ENCODE measurements around the gene KCNA10.

The KCNA10 gene

DNA sequence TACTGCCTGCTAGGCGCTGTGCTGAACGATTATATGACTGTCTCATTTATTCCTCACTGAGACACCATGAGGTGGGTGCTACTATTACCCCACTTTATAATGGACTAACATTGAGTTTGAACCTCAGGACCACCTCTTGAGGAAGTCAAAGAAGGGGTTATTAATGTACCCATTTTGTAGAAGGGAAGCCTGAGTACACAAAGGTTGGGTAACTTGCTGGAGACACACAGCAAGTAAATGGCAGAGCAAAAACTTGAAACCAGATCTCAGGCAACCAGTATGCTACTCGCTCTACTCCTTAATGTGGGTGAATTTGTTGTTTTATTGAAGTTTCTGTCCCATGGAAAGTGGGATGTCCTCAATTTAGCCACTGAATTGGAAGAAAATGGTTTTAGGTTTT lies 30.1 kb downstream of the KCNA10 start:
- no peak overlapping the region for H3K9ac ChIP-seq (ENCODE audit: low read length)

DNA sequence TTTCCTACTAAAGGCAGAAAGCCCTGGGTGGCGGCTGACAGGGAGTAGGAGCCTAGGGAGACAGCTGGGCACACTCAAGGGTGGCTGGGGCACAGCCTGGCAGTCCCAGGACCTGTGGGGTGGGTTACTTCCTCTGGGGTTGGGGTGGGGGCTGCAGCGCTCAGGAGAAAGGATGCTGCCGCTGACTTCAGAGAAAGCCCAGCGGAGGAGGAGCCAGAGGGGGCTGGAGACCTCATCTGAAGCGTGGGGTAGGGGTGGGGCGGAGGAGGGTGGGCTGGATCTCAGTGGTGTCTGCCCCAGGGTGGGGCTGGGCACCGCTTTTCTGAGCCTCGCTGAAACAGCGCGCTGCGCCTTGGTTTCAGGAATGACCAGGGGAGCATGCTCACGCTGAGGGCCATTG lies 30.8 kb downstream of the KCNA10 start:
- Histone ChIP-seq H3K14ac (ENCODE audit: low read length) (no peak overlapping the region), H3K4me3 (ENCODE audit: low read depth, low read length) (no peak overlapping the region)

More for the DNA sequence above, 30.1 kb downstream of the KCNA10 start:
- Histone ChIP-seq H2BK120ac (ENCODE audit: insufficient read depth, low read length, poor library complexity) (no peak overlapping the region), H3K9me3 (ENCODE audit: insufficient read depth, low read depth, low read length) (no peaks in the 10 kb centered on the region), H3K36me3 (ENCODE audit: control insufficient read depth in 1 of 2, insufficient read depth in 2 of 2, low read length in 2 of 2) (no peaks in the 10 kb centered on the region), H3K4ac (ENCODE audit: low read depth, low read length) (no peak overlapping the region), H3K79me1 (ENCODE audit: low read length) (no peaks in the 10 kb centered on the region), H2BK12ac (ENCODE audit: low read length) (no peak overlapping the region), H3K4me2 (ENCODE audit: low read length) (no peak overlapping the region), H3K27me3 (ENCODE audit: insufficient read depth, low read length) (no peaks in the 10 kb centered on the region), H2BK5ac (ENCODE audit: low read depth, low read length, poor library complexity) (no peak overlapping the region), H2AK5ac (ENCODE audit: low read length) (no peak overlapping the region), H4K12ac (ENCODE audit: low read depth, low read length) (no peak overlapping the region), H3K79me2 (ENCODE audit: control insufficient read depth, insufficient read depth, low read length, poor library complexity) (no peaks in the 10 kb centered on the region), H4K8ac (ENCODE audit: low read depth, low read length) (no peak overlapping the region), H2AFZ (ENCODE audit: insufficient read depth, low read length, poor library complexity) (no peak overlapping the region), H3K4me1 (ENCODE audit: control insufficient read depth in 1 of 2, insufficient read depth in 2 of 2, low read length in 2 of 2) (no peaks in the 10 kb centered on the region), H3K18ac (ENCODE audit: low read length) (no peak overlapping the region), H3K23ac (ENCODE audit: low read length) (no peak overlapping the region), H3K14ac (ENCODE audit: low read length) (no peak overlapping the region), H4K91ac (ENCODE audit: low read depth, low read length) (no peak overlapping the region), H3K27ac (ENCODE audit: low read depth, low read length) (no peak overlapping the region), H3K4me3 (ENCODE audit: low read depth, low read length) (no peak overlapping the region)
- no peak for DNase-seq
- WGBS (ENCODE audit: extremely low coverage, insufficient coverage, insufficient read length) = no CpG with 5 or more reads among the region's 3 CpGs

DNA sequence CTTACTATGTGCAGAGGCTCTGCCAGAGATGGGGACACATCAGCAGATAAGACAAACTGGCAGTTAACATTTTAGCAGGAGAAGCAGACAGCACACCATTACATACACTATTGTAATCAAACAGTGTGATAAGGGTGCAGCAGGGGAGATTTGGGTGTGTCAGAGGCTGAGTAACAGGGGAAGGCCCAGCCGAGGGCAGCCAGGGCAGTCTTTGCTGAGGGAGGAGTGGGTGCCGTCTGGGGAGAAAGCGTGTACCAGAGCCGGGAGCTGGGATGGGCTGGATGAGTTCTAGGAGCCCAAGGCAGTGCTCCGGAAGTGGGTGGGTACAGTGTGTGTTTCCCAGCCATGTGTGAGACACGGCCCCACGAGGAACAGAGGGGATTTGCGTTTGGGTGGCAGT lies 31.2 kb downstream of the KCNA10 start:
- WGBS (ENCODE audit: extremely low coverage, insufficient coverage, insufficient read length) = no CpG with 5 or more reads among the region's 8 CpGs
- no peak overlapping the region for H2BK120ac ChIP-seq (ENCODE audit: insufficient read depth, low read length, poor library complexity)
- no peak overlapping the region for H2AK5ac ChIP-seq (ENCODE audit: low read length)
- no peak overlapping the region for H2BK5ac ChIP-seq (ENCODE audit: low read depth, low read length, poor library complexity)
- H3K79me1 ChIP-seq (ENCODE audit: low read length) = no peaks in the 10 kb centered on the region
- no peak overlapping the region for H3K23ac ChIP-seq (ENCODE audit: low read length)
- no peaks in the 10 kb centered on the region for H3K27me3 ChIP-seq (ENCODE audit: insufficient read depth, low read length)
- no peak overlapping the region for H3K4ac ChIP-seq (ENCODE audit: low read depth, low read length)
- H3K4me3 ChIP-seq (ENCODE audit: low read depth, low read length) = no peak overlapping the region
- no peak overlapping the region for H2AFZ ChIP-seq (ENCODE audit: insufficient read depth, low read length, poor library complexity)
- no peak overlapping the region for H3K4me2 ChIP-seq (ENCODE audit: low read length)
- H3K14ac ChIP-seq (ENCODE audit: low read length) = no peak overlapping the region
- H4K12ac ChIP-seq (ENCODE audit: low read depth, low read length) = no peak overlapping the region
- H3K79me2 ChIP-seq (ENCODE audit: control insufficient read depth, insufficient read depth, low read length, poor library complexity) = no peaks in the 10 kb centered on the region
- DNase-seq = no peak
- H4K91ac ChIP-seq (ENCODE audit: low read depth, low read length) = no peak overlapping the region
- H2BK12ac ChIP-seq (ENCODE audit: low read length) = no peak overlapping the region
- no peak overlapping the region for H3K27ac ChIP-seq (ENCODE audit: low read depth, low read length)
- no peak overlapping the region for H3K18ac ChIP-seq (ENCODE audit: low read length)
- no peaks in the 10 kb centered on the region for H3K36me3 ChIP-seq (ENCODE audit: control insufficient read depth in 1 of 2, insufficient read depth in 2 of 2, low read length in 2 of 2)
- H3K9ac ChIP-seq (ENCODE audit: low read length) = no peak overlapping the region
- no peak overlapping the region for H4K8ac ChIP-seq (ENCODE audit: low read depth, low read length)
- no peaks in the 10 kb centered on the region for H3K4me1 ChIP-seq (ENCODE audit: control insufficient read depth in 1 of 2, insufficient read depth in 2 of 2, low read length in 2 of 2)
- no peaks in the 10 kb centered on the region for H3K9me3 ChIP-seq (ENCODE audit: insufficient read depth, low read depth, low read length)

More for the DNA sequence above, 30.8 kb downstream of the KCNA10 start:
- no peak for DNase-seq
- Histone ChIP-seq H2BK120ac (ENCODE audit: insufficient read depth, low read length, poor library complexity) (no peak overlapping the region), H3K79me2 (ENCODE audit: control insufficient read depth, insufficient read depth, low read length, poor library complexity) (no peaks in the 10 kb centered on the region), H3K9ac (ENCODE audit: low read length) (no peak overlapping the region), H3K4me1 (ENCODE audit: control insufficient read depth in 1 of 2, insufficient read depth in 2 of 2, low read length in 2 of 2) (no peaks in the 10 kb centered on the region), H4K12ac (ENCODE audit: low read depth, low read length) (no peak overlapping the region), H3K23ac (ENCODE audit: low read length) (no peak overlapping the region), H3K4ac (ENCODE audit: low read depth, low read length) (no peak overlapping the region), H2BK12ac (ENCODE audit: low read length) (no peak overlapping the region), H3K27ac (ENCODE audit: low read depth, low read length) (no peak overlapping the region), H2BK5ac (ENCODE audit: low read depth, low read length, poor library complexity) (no peak overlapping the region), H3K36me3 (ENCODE audit: control insufficient read depth in 1 of 2, insufficient read depth in 2 of 2, low read length in 2 of 2) (no peaks in the 10 kb centered on the region), H3K27me3 (ENCODE audit: insufficient read depth, low read length) (no peaks in the 10 kb centered on the region), H2AFZ (ENCODE audit: insufficient read depth, low read length, poor library complexity) (no peak overlapping the region), H2AK5ac (ENCODE audit: low read length) (no peak overlapping the region), H3K18ac (ENCODE audit: low read length) (no peak overlapping the region), H4K91ac (ENCODE audit: low read depth, low read length) (no peak overlapping the region), H3K79me1 (ENCODE audit: low read length) (no peaks in the 10 kb centered on the region), H3K4me2 (ENCODE audit: low read length) (no peak overlapping the region), H4K8ac (ENCODE audit: low read depth, low read length) (no peak overlapping the region), H3K9me3 (ENCODE audit: insufficient read depth, low read depth, low read length) (no peaks in the 10 kb centered on the region)
- WGBS (ENCODE audit: extremely low coverage, insufficient coverage, insufficient read length) = no CpG with 5 or more reads among the region's 12 CpGs

- no peak overlapping the region for H3K9ac ChIP-seq (ENCODE audit: low read length)
- H3K36me3 ChIP-seq (ENCODE audit: control insufficient read depth in 1 of 2, insufficient read depth in 2 of 2, low read length in 2 of 2) = no peaks in the 10 kb centered on the region
- no peak overlapping the region for H3K14ac ChIP-seq (ENCODE audit: low read length)
- no peak for DNase-seq
- no peak overlapping the region for H2BK12ac ChIP-seq (ENCODE audit: low read length)
- H3K4me2 ChIP-seq (ENCODE audit: low read length) = no peak overlapping the region
- no peaks in the 10 kb centered on the region for H3K79me1 ChIP-seq (ENCODE audit: low read length)
- H4K8ac ChIP-seq (ENCODE audit: low read depth, low read length) = no peak overlapping the region
- H3K4me3 ChIP-seq (ENCODE audit: low read depth, low read length) = no peak overlapping the region
- H2BK5ac ChIP-seq (ENCODE audit: low read depth, low read length, poor library complexity) = no peak overlapping the region
- no peak overlapping the region for H3K18ac ChIP-seq (ENCODE audit: low read length)
- H3K27me3 ChIP-seq (ENCODE audit: insufficient read depth, low read length) = no peaks in the 10 kb centered on the region
- no peaks in the 10 kb centered on the region for H3K9me3 ChIP-seq (ENCODE audit: insufficient read depth, low read depth, low read length)
- WGBS (ENCODE audit: extremely low coverage, insufficient coverage, insufficient read length) = no CpG with 5 or more reads among the region's 2 CpGs
- H2BK120ac ChIP-seq (ENCODE audit: insufficient read depth, low read length, poor library complexity) = no peak overlapping the region
- no peak overlapping the region for H3K23ac ChIP-seq (ENCODE audit: low read length)
- H2AFZ ChIP-seq (ENCODE audit: insufficient read depth, low read length, poor library complexity) = no peak overlapping the region
- no peaks in the 10 kb centered on the region for H3K4me1 ChIP-seq (ENCODE audit: control insufficient read depth in 1 of 2, insufficient read depth in 2 of 2, low read length in 2 of 2)
- H3K4ac ChIP-seq (ENCODE audit: low read depth, low read length) = no peak overlapping the region
- no peak overlapping the region for H2AK5ac ChIP-seq (ENCODE audit: low read length)
- H3K79me2 ChIP-seq (ENCODE audit: control insufficient read depth, insufficient read depth, low read length, poor library complexity) = no peaks in the 10 kb centered on the region
- no peak overlapping the region for H4K91ac ChIP-seq (ENCODE audit: low read depth, low read length)
- H3K27ac ChIP-seq (ENCODE audit: low read depth, low read length) = no peak overlapping the region
- H4K12ac ChIP-seq (ENCODE audit: low read depth, low read length) = no peak overlapping the region
These were observed 33.2 kb downstream of the KCNA10 start for GRCh38 chr1:110485725-110486124.

All from trophoblast cell (in vitro differentiated cells and primary cell).